HG02870 (cell line): ENCODE results near the gene STAM.
A peak's percentile ranks its signal among the peaks of the same experiment; 100 is the strongest.
"Not testable (repeated sequence)": the region's sequence is repeated elsewhere in the genome, so short reads cannot be mapped to it uniquely, and the experiment has no call there.

Experiments
- ATAC-seq: cut with Tn5 transposase; IDR thresholded peaks from one replicate; pipeline ENCODE4 v1.9.1; 2021; ENCODE audit warnings: mild to moderate bottlenecking, moderate library complexity; ENCODE audit not compliant: unreplicated experiment

The STAM gene

GRCh38 chr10:17722317-17723014, 78.5 kb downstream of the STAM start:
- ATAC-seq: not testable (repeated sequence)

DNA sequence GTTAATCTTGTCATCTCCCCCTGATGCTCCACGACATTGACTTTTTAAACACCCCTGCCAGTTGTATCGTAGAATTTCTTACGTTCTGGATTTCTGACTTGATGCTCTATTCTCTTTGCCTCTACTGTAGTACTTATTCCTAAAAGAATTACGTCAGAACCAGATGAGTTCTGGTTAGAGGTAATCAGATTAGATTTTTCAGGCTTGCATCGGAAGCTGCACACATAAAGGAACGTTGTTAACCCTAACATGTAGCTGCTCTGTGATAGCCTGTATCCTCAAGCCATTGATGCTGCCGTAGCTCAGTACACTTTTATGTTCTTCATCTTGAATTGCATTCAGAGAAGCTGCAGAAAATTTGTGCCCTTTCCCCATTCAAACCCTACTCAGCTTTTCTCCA, 81.8 kb downstream of the STAM start:
- ATAC-seq: no peak

GRCh38 chr10:17729630-17730029, 85.7 kb downstream of the STAM start:
- no peak for ATAC-seq

DNA sequence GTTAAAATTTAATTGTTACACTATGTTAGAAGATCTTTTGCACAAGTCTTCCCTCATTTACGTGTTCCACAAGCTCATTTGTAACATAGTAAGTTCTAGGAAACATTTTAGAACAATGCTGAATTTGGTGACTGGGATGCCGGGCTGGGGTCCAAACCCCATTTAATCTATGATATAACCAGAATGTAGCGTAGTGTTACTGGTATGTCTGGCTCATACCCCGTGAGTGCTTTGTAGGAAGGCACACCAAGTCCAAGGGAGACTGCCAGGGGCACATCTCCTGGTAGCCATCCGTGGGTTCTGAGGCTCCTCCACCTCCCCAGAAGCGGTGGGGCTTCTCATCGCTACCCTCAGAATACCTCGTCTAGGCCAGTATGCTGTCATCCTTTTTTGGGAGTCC, 86.7 kb downstream of the STAM start:
- ATAC-seq: no peak

DNA sequence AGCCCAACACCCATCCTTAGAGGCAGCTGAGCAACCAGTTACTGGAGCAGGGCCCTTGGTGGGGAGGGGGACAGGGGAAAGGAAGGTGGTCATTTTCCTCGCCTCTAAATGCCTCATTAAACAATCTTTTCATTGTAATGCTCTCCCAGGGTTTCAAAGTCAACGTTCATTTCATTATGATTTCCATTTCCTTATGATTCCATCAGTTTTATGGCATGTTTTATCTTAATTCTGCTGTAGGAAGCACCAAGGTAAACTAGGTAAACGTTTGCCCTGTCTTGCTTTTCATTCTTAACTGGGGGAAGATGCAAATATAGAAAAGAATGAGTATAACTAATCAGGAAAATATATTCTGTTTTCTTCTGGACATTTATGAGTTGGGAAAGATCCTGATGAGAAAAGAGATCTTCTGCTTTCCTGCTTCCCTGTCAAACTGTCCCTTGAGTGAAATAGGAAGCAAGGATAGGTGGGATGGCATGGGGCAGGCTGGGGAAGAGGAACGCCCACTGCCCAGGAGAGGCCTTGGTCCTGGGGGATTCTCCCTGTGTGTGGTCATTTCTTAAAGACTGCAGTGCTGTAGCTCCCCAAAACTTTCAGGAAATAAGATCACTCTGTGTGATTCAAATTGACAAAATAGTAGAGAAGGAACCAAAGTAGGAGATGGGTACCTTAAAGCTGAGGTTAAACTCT, 87.5 kb downstream of the STAM start:
- ATAC-seq: no peak

DNA sequence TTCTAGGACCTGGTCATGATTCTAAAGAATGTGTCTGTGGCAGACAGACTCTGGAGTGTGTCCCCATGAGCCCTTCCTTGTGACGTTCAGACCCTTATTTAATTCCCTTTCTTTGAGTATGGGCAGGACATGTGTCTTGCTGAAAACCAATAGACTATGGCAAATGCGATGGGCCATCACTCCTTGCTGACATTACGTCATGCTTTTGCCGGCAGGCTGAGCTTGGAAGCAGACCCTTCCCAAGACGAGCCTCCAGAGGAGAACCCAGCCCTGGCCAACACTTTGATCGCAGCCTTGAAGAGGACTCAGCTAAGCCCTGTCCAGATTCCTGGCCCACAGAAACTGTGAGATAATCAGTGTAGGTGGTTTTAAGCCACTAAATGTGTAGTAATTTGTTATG, 89.7 kb downstream of the STAM start:
- no peak for ATAC-seq

DNA sequence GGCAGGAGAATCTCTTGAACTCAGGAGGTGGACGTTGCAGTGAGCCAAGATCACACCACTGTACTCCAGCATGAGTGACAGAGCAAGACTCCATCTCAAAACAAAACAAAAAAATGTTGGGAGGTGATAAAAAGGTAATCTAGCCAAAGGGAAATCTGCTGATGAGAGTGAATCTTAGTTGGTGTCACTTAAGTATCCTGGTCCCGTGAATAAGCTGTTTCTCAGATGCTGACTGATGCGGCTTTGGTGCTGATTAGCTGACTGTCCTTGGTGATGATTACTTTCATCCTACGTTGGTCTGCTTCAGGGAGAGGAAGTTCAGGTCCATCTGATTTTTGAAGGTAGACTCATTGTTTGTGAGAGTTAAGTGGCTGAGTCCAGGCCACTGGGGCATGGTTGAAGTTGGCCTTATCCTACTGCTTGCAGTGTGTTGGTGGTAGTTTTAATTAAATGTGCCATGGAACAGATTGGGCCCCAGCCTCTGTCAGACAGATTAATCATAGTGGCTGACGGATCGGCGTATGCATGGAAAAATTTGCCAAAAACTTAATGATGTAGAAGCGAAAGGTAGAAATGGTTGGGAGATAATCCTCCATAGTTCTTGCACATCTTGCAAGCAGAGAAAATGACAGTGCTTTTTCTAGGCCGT, 90.6 kb downstream of the STAM start:
- no peak for ATAC-seq

GRCh38 chr10:17735166-17735941, 91.4 kb downstream of the STAM start:
- ATAC-seq: no peak

DNA sequence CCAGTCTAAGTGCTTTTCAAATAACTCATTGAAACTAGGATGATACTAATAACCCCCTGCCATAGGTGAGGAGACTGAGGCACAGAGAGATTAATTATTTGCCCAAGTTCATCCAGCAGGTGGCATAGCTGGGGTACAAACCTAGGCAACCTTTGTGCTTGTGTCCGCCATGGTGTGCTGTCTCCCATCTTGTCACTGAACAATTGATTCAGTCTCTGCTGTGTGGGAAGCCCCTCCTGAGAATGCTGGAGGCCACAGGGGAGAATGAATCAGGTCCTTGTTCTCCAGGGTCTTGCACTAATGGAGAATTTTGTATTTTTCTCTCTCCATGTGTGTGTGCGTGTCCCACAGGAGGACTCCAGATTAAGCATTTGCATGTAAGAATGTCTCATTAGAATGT, 92.3 kb downstream of the STAM start:
- ATAC-seq: no peak

- ATAC-seq: no peak
These were observed 93.3 kb downstream of the STAM start for GRCh38 chr10:17737027-17737965.

- no peak for ATAC-seq
These were observed 96.7 kb downstream of the STAM start for GRCh38 chr10:17740668-17741067.

GRCh38 chr10:17742918-17743317, 99.0 kb downstream of the STAM start:
- no peak for ATAC-seq

- ATAC-seq: no peak
These were observed 99.5 kb downstream of the STAM start for GRCh38 chr10:17743437-17743836.

DNA sequence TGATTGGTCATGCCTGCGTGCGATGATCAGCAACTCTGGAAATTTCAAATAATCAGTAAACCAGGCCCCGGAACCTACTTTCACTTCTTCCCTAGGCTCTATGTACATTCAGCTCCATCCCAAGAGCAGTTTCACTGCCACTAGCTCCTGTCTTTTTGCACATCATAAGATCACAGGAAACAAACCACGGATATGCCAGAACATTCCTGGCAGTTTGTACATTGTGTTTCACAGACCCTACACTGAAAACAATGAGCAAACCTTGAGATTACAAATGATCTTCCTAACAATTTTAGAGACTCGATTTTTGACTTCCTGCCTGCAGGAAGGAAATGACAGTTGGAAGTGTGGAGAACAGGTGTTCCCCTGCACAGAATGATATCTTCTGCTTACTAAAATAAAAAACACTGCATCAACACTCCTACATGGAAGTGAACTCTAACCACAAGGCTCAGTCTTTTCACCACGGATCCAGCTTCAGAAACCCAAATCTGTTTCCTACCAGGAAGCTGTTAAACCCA, 100.5 kb downstream of the STAM start:
- ATAC-seq: no peak

DNA sequence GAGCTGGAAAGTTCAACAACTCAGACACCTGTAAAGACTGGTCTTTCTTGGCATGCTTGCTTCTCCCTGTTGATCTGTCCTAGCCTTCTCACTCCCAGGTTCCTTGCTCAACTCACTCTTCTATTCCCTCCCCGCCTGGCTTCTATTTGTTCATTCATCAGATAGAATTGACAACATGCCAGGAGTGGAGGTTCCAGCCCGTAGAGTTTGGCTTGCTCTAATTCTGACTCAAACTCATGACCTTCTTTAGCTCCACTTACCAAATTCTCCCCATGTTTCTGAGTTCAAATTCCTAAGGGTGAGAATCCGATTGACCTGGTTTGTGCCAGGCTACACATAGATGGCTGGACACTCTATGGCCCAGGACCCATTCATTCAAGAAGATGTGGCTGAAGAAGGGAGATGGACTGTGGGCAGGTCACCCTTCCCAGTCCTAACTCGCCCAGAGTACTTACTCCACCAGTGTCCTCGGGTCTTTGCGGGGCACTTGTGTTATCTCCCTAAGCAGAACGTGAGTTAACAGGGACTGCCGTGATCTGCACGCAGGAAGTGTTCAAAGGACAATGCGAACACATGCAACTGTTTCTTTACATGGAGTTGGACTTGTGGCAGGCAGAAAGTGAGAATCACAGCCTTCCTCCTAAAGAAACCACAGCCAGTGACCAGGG, 104.1 kb downstream of the STAM start:
- no peak for ATAC-seq

- ATAC-seq: no peak
These were observed 105.9 kb downstream of the STAM start for GRCh38 chr10:17749890-17750289.

DNA sequence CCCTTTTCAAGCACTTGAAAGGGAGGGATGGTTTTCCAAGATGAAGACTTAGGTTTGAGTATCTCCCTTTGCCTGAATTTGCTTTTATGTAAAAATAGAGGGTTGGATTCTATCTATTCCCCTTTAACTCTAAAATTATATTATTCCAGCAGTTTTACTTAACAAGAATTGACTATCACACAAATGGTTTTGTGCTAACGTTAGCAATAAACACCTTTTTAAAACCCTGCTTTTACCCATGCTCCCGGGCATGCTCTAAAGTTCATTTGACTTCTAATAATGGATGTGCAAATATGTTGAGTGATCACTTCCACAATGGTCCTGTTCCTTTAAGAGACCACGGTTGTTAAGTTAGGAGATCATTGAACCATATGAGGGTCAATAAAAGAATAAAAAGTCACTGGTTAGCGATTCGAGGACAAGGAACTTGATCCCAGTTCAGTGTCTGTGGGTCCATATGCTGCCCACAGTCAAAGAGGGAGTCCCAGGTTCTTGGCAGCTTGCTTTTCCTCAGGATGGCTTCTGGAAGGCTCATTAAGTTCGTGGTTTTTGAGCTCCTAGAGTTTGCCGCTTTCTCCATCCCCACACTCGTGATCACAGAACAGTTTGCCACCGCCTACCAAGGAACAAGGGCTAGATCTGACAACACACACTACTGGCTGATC, 108.0 kb downstream of the STAM start, which contains the start of gene TMEM236:
TMEM236 (plus strand) TSS at position 421 of the 665 bp plus-strand sequence; CDS start at position 516, 95 bp downstream.
- ATAC-seq: no peak

- peak; percentile 96 for ATAC-seq
These were observed 112.7 kb downstream of the STAM start for GRCh38 chr10:17756557-17757217.
